ENCODE measurements around the gene SYT1.

The SYT1 gene

GRCh38 chr12:78929075-78929418 is 64.5 kb downstream of the SYT1 start:
- no peak overlapping the region for H3K4me3 ChIP-seq (ENCODE audit: low read length)
- no peak for TF ChIP-seq ZNF274 (IDR thresholded peaks at IDR 0.05; ENCODE audit: low read depth, low read length)

GRCh38 chr12:78931466-78931990 is 67.0 kb downstream of the SYT1 start:
- no peak for TF ChIP-seq ZNF274 (IDR thresholded peaks at IDR 0.05; ENCODE audit: low read depth, low read length)
- H3K4me3 ChIP-seq (ENCODE audit: low read length) = no peak overlapping the region

GRCh38 chr12:78933014-78933413 is 68.4 kb downstream of the SYT1 start:
- H3K4me3 ChIP-seq (ENCODE audit: low read length) = no peak overlapping the region
- TF ChIP-seq ZNF274 (IDR thresholded peaks at IDR 0.05; ENCODE audit: low read depth, low read length) = no peak

GRCh38 chr12:78938341-78939084 is 73.9 kb downstream of the SYT1 start:
- no peak for TF ChIP-seq ZNF274 (IDR thresholded peaks at IDR 0.05; ENCODE audit: low read depth, low read length)
- no peak overlapping the region for H3K4me3 ChIP-seq (ENCODE audit: low read length)

GRCh38 chr12:78949532-78949931 is 85.0 kb downstream of the SYT1 start:
- TF ChIP-seq ZNF274 (IDR thresholded peaks at IDR 0.05; ENCODE audit: low read depth, low read length) = no peak

GRCh38 chr12:78951803-78952551 is 87.4 kb downstream of the SYT1 start:
- TF ChIP-seq ZNF274 (IDR thresholded peaks at IDR 0.05; ENCODE audit: low read depth, low read length) = no peak
- H3K4me3 ChIP-seq (ENCODE audit: low read length) = no peak overlapping the region

More at GRCh38 chr12:78949532-78949931, 85.0 kb downstream of the SYT1 start:
- H3K4me3 ChIP-seq (ENCODE audit: low read length) = no peak overlapping the region

- no peak for TF ChIP-seq ZNF274 (IDR thresholded peaks at IDR 0.05; ENCODE audit: low read depth, low read length)
- no peak overlapping the region for H3K4me3 ChIP-seq (ENCODE audit: low read length)
Measured at GRCh38 chr12:78952552-78952929, 88.0 kb downstream of the SYT1 start.

- H3K4me3 ChIP-seq (ENCODE audit: low read length) = no peak overlapping the region
- no peak for TF ChIP-seq ZNF274 (IDR thresholded peaks at IDR 0.05; ENCODE audit: low read depth, low read length)
Measured at GRCh38 chr12:78958941-78959340, 94.4 kb downstream of the SYT1 start.

GRCh38 chr12:78959556-78959955 is 95.0 kb downstream of the SYT1 start:
- TF ChIP-seq ZNF274 (IDR thresholded peaks at IDR 0.05; ENCODE audit: low read depth, low read length) = no peak
- H3K4me3 ChIP-seq (ENCODE audit: low read length) = no peak overlapping the region

GRCh38 chr12:78961171-78961570 is 96.6 kb downstream of the SYT1 start:
- no peak for TF ChIP-seq ZNF274 (IDR thresholded peaks at IDR 0.05; ENCODE audit: low read depth, low read length)
- H3K4me3 ChIP-seq (ENCODE audit: low read length) = no peak overlapping the region

- H3K4me3 ChIP-seq (ENCODE audit: low read length) = no peak overlapping the region
- TF ChIP-seq ZNF274 (IDR thresholded peaks at IDR 0.05; ENCODE audit: low read depth, low read length) = no peak
Measured at GRCh38 chr12:78963439-78964227, 99.1 kb downstream of the SYT1 start.

- no peak for TF ChIP-seq ZNF274 (IDR thresholded peaks at IDR 0.05; ENCODE audit: low read depth, low read length)
- H3K4me3 ChIP-seq (ENCODE audit: low read length) = no peak overlapping the region
Measured at GRCh38 chr12:78964521-78964920, 99.9 kb downstream of the SYT1 start.

- TF ChIP-seq ZNF274 (IDR thresholded peaks at IDR 0.05; ENCODE audit: low read depth, low read length) = no peak
- H3K4me3 ChIP-seq (ENCODE audit: low read length) = no peak overlapping the region
Measured at GRCh38 chr12:78966062-78966461, 101.5 kb downstream of the SYT1 start.

- no peak overlapping the region for H3K4me3 ChIP-seq (ENCODE audit: low read length)
- no peak for TF ChIP-seq ZNF274 (IDR thresholded peaks at IDR 0.05; ENCODE audit: low read depth, low read length)
Measured at GRCh38 chr12:78966926-78967325, 102.4 kb downstream of the SYT1 start.

Measured in GM08714 (cell line).